ENCODE measurements around the gene FLVCR2.
A peak's percentile ranks its signal among the peaks of the same experiment; 100 is the strongest.

FLVCR2 gene

DNA sequence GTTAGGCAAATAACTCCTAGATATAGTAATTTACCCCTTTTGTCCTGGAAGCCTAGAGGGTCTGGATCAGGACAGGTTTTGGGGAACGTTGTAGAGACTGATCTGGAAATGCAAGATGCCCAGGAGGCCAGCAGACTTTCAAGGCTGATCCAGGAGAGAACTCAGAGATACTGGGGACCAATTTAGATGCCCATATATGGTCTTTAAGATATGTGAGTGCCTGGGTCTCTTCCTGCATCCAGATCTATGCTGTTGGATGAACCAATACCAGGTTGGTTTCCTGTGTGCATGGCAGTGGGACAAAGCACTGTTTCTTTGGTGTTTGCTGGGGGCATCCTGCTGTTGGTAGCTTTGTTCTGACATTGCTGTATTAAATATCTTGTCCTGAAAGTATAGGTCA, 76.8 kb downstream of the FLVCR2 start:
- H3K27ac ChIP-seq (ENCODE audit: insufficient read depth, low read length, poor library complexity, severe bottlenecking), result no peak overlapping the region
- H3K4me1 ChIP-seq (ENCODE audit: control insufficient read depth, insufficient read depth, low read length, poor library complexity, severe bottlenecking), result peaks cover 5% of the 10 kb centered on the region
- no peak overlapping the region for H3K4me3 ChIP-seq (ENCODE audit: insufficient read depth, low read depth, low read length, poor library complexity, severe bottlenecking)
- DNase-seq, result no peak
- H3K9me3 ChIP-seq (ENCODE audit: control insufficient read depth, low read length), result no peaks in the 10 kb centered on the region
- H3K36me3 ChIP-seq (ENCODE audit: control insufficient read depth, insufficient read depth, low read length), result peaks cover 17% of the 10 kb centered on the region
- no peaks in the 10 kb centered on the region for H3K27me3 ChIP-seq (replicated peaks; ENCODE audit: control insufficient read depth, insufficient read depth, low read length, poor library complexity, severe bottlenecking)

- Histone ChIP-seq H3K27ac (ENCODE audit: insufficient read depth, low read length, poor library complexity, severe bottlenecking) (no peak overlapping the region), H3K27me3 (replicated peaks; ENCODE audit: control insufficient read depth, insufficient read depth, low read length, poor library complexity, severe bottlenecking) (no peaks in the 10 kb centered on the region), H3K4me1 (ENCODE audit: control insufficient read depth, insufficient read depth, low read length, poor library complexity, severe bottlenecking) (peaks cover 8% of the 10 kb centered on the region), H3K4me3 (ENCODE audit: insufficient read depth, low read depth, low read length, poor library complexity, severe bottlenecking) (no peak overlapping the region), H3K36me3 (ENCODE audit: control insufficient read depth, insufficient read depth, low read length) (no peaks in the 10 kb centered on the region), H3K9me3 (ENCODE audit: control insufficient read depth, low read length) (no peaks in the 10 kb centered on the region)
- no peak for DNase-seq
Observed at GRCh38 chr14:75657331-75657730, 78.9 kb downstream of the FLVCR2 start.

- no peaks in the 10 kb centered on the region for H3K36me3 ChIP-seq (ENCODE audit: control insufficient read depth, insufficient read depth, low read length)
- no peak for DNase-seq
- H3K4me3 ChIP-seq (ENCODE audit: insufficient read depth, low read depth, low read length, poor library complexity, severe bottlenecking), result no peak overlapping the region
- H3K27me3 ChIP-seq (replicated peaks; ENCODE audit: control insufficient read depth, insufficient read depth, low read length, poor library complexity, severe bottlenecking), result no peaks in the 10 kb centered on the region
- H3K9me3 ChIP-seq (ENCODE audit: control insufficient read depth, low read length), result no peaks in the 10 kb centered on the region
- peaks cover 8% of the 10 kb centered on the region for H3K4me1 ChIP-seq (ENCODE audit: control insufficient read depth, insufficient read depth, low read length, poor library complexity, severe bottlenecking)
- H3K27ac ChIP-seq (ENCODE audit: insufficient read depth, low read length, poor library complexity, severe bottlenecking), result no peak overlapping the region
Observed at GRCh38 chr14:75658957-75659356, 80.5 kb downstream of the FLVCR2 start.

GRCh38 chr14:75660238-75660629, 81.8 kb downstream of the FLVCR2 start:
- peaks cover 2% of the 10 kb centered on the region for H3K36me3 ChIP-seq (ENCODE audit: control insufficient read depth, insufficient read depth, low read length)
- H3K4me3 ChIP-seq (ENCODE audit: insufficient read depth, low read depth, low read length, poor library complexity, severe bottlenecking), result peak overlapping the region; percentile 89
- H3K27ac ChIP-seq (ENCODE audit: insufficient read depth, low read length, poor library complexity, severe bottlenecking), result peak overlapping the region; percentile 91
- H3K27me3 ChIP-seq (replicated peaks; ENCODE audit: control insufficient read depth, insufficient read depth, low read length, poor library complexity, severe bottlenecking), result no peaks in the 10 kb centered on the region
- DNase-seq, result no peak
- peaks cover 8% of the 10 kb centered on the region for H3K4me1 ChIP-seq (ENCODE audit: control insufficient read depth, insufficient read depth, low read length, poor library complexity, severe bottlenecking)
- no peaks in the 10 kb centered on the region for H3K9me3 ChIP-seq (ENCODE audit: control insufficient read depth, low read length)

- Histone ChIP-seq H3K9me3 (ENCODE audit: control insufficient read depth, low read length) (no peaks in the 10 kb centered on the region), H3K36me3 (ENCODE audit: control insufficient read depth, insufficient read depth, low read length) (peaks cover 3% of the 10 kb centered on the region), H3K4me1 (ENCODE audit: control insufficient read depth, insufficient read depth, low read length, poor library complexity, severe bottlenecking) (peaks cover 8% of the 10 kb centered on the region), H3K27ac (ENCODE audit: insufficient read depth, low read length, poor library complexity, severe bottlenecking) (peak within 1 kb of the TSS; percentile 91), H3K4me3 (ENCODE audit: insufficient read depth, low read depth, low read length, poor library complexity, severe bottlenecking) (peak within 1 kb of the TSS; percentile 89), H3K27me3 (replicated peaks; ENCODE audit: control insufficient read depth, insufficient read depth, low read length, poor library complexity, severe bottlenecking) (no peaks in the 10 kb centered on the region)
- peak; percentile 95 to 96 (median 96) for DNase-seq
Observed at GRCh38 chr14:75660630-75661498, 82.4 kb downstream of the FLVCR2 start, which contains the start of the genes ERG28 and TTLL5. Gene ERG28, minus strand, starts transcription at chr14:75660876. Its CDS starts 3,374 bp downstream, at chr14:75657502. Gene TTLL5, plus strand, starts transcription at chr14:75661246. Its CDS starts 1,904 bp downstream, at chr14:75663150.

DNA sequence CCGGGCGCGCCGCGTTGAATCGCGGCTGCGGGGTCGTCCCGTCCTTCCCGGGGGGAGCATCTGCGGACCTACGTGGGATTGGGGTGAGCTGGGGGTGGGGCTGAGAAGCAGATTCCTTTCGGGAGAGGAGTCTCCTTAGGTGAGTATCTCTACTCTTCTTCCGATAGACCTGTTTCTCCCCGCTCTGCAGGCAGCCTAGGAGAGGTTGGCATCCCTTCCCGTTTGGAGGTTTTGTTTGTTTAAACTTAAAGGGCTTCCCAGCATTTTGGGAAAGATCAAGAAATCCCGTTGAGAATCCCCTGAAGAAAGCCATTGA, 83.0 kb downstream of the FLVCR2 start:
- peaks cover 3% of the 10 kb centered on the region for H3K36me3 ChIP-seq (ENCODE audit: control insufficient read depth, insufficient read depth, low read length)
- DNase-seq, result no peak
- peak overlapping the region; percentile 89 for H3K4me3 ChIP-seq (ENCODE audit: insufficient read depth, low read depth, low read length, poor library complexity, severe bottlenecking)
- peak overlapping the region; percentile 91 for H3K27ac ChIP-seq (ENCODE audit: insufficient read depth, low read length, poor library complexity, severe bottlenecking)
- H3K4me1 ChIP-seq (ENCODE audit: control insufficient read depth, insufficient read depth, low read length, poor library complexity, severe bottlenecking), result peaks cover 8% of the 10 kb centered on the region
- H3K9me3 ChIP-seq (ENCODE audit: control insufficient read depth, low read length), result no peaks in the 10 kb centered on the region
- H3K27me3 ChIP-seq (replicated peaks; ENCODE audit: control insufficient read depth, insufficient read depth, low read length, poor library complexity, severe bottlenecking), result no peaks in the 10 kb centered on the region

GRCh38 chr14:75662966-75663365, 84.5 kb downstream of the FLVCR2 start:
- H3K27me3 ChIP-seq (replicated peaks; ENCODE audit: control insufficient read depth, insufficient read depth, low read length, poor library complexity, severe bottlenecking), result no peaks in the 10 kb centered on the region
- no peak overlapping the region for H3K27ac ChIP-seq (ENCODE audit: insufficient read depth, low read length, poor library complexity, severe bottlenecking)
- peaks cover 8% of the 10 kb centered on the region for H3K4me1 ChIP-seq (ENCODE audit: control insufficient read depth, insufficient read depth, low read length, poor library complexity, severe bottlenecking)
- H3K36me3 ChIP-seq (ENCODE audit: control insufficient read depth, insufficient read depth, low read length), result peaks cover 3% of the 10 kb centered on the region
- H3K9me3 ChIP-seq (ENCODE audit: control insufficient read depth, low read length), result no peaks in the 10 kb centered on the region
- no peak for DNase-seq
- H3K4me3 ChIP-seq (ENCODE audit: insufficient read depth, low read depth, low read length, poor library complexity, severe bottlenecking), result no peak overlapping the region

GRCh38 chr14:75667099-75667765, 88.8 kb downstream of the FLVCR2 start:
- Histone ChIP-seq H3K27me3 (replicated peaks; ENCODE audit: control insufficient read depth, insufficient read depth, low read length, poor library complexity, severe bottlenecking) (no peaks in the 10 kb centered on the region), H3K9me3 (ENCODE audit: control insufficient read depth, low read length) (no peaks in the 10 kb centered on the region), H3K36me3 (ENCODE audit: control insufficient read depth, insufficient read depth, low read length) (peaks cover 3% of the 10 kb centered on the region), H3K4me3 (ENCODE audit: insufficient read depth, low read depth, low read length, poor library complexity, severe bottlenecking) (no peak overlapping the region), H3K4me1 (ENCODE audit: control insufficient read depth, insufficient read depth, low read length, poor library complexity, severe bottlenecking) (no peaks in the 10 kb centered on the region), H3K27ac (ENCODE audit: insufficient read depth, low read length, poor library complexity, severe bottlenecking) (no peak overlapping the region)
- DNase-seq, result no peak

- no peaks in the 10 kb centered on the region for H3K27me3 ChIP-seq (replicated peaks; ENCODE audit: control insufficient read depth, insufficient read depth, low read length, poor library complexity, severe bottlenecking)
- no peaks in the 10 kb centered on the region for H3K4me1 ChIP-seq (ENCODE audit: control insufficient read depth, insufficient read depth, low read length, poor library complexity, severe bottlenecking)
- no peak overlapping the region for H3K27ac ChIP-seq (ENCODE audit: insufficient read depth, low read length, poor library complexity, severe bottlenecking)
- no peak overlapping the region for H3K4me3 ChIP-seq (ENCODE audit: insufficient read depth, low read depth, low read length, poor library complexity, severe bottlenecking)
- H3K9me3 ChIP-seq (ENCODE audit: control insufficient read depth, low read length), result no peaks in the 10 kb centered on the region
- no peak for DNase-seq
- no peaks in the 10 kb centered on the region for H3K36me3 ChIP-seq (ENCODE audit: control insufficient read depth, insufficient read depth, low read length)
Observed at GRCh38 chr14:75672605-75673192, 94.3 kb downstream of the FLVCR2 start.
